ENCODE data around the gene CFAP57.

The CFAP57 gene

GRCh38 chr1:43269627-43270375 lies 97.7 kb downstream of the CFAP57 start, which contains the start of gene TMEM125:
Gene TMEM125 (plus strand): TSS chr1:43269983. CDS start chr1:43272723, 2,740 bp downstream.
- H3K27ac ChIP-seq (ENCODE audit: low read length) = no peak within 1 kb of the TSS
- no peak within 1 kb of the TSS for H3K4me2 ChIP-seq (ENCODE audit: insufficient read depth, low read length)
- no peaks in the 10 kb centered on the region for H3K36me3 ChIP-seq (ENCODE audit: insufficient read depth, low read length)
- TF ChIP-seq CTCF (IDR thresholded peaks at IDR 0.05; ENCODE audit: borderline replicate concordance, extremely low read depth, low read length, poor library complexity, severe bottlenecking) (no peak), EZH2 (IDR thresholded peaks at IDR 0.05; ENCODE audit: borderline replicate concordance, low read depth, low read length, severe bottlenecking) (no peak)
- no peaks in the 10 kb centered on the region for H3K79me2 ChIP-seq (ENCODE audit: insufficient read depth, low read length)
- H4K20me1 ChIP-seq (ENCODE audit: insufficient read depth, low read length) = no peaks in the 10 kb centered on the region
- H3K4me3 ChIP-seq (ENCODE audit: low read depth in 1 of 2, low read length in 2 of 2) = no peak within 1 kb of the TSS
- H3K27me3 ChIP-seq (ENCODE audit: insufficient read depth, low read length, poor library complexity) = no peaks in the 10 kb centered on the region
- peaks cover 8% of the 10 kb centered on the region for H3K9me3 ChIP-seq (ENCODE audit: insufficient read depth, low read length, severe bottlenecking)
- no peak for DNase-seq
- ATAC-seq (ENCODE audit: insufficient read depth, low read depth) = no peak
- H3K4me1 ChIP-seq (ENCODE audit: insufficient read depth, low read length) = peaks cover 10% of the 10 kb centered on the region
- H2AFZ ChIP-seq (ENCODE audit: low read depth, low read length) = no peak within 1 kb of the TSS
- no peak within 1 kb of the TSS for H3K9ac ChIP-seq (ENCODE audit: low read depth, low read length)

- H3K4me1 ChIP-seq (ENCODE audit: insufficient read depth, low read length) = peaks cover 13% of the 10 kb centered on the region
- no peak overlapping the region for H3K4me3 ChIP-seq (ENCODE audit: low read depth in 1 of 2, low read length in 2 of 2)
- no peak overlapping the region for H3K4me2 ChIP-seq (ENCODE audit: insufficient read depth, low read length)
- peaks cover 8% of the 10 kb centered on the region for H3K9me3 ChIP-seq (ENCODE audit: insufficient read depth, low read length, severe bottlenecking)
- H4K20me1 ChIP-seq (ENCODE audit: insufficient read depth, low read length) = no peaks in the 10 kb centered on the region
- H3K79me2 ChIP-seq (ENCODE audit: insufficient read depth, low read length) = no peaks in the 10 kb centered on the region
- no peak for DNase-seq
- H3K27me3 ChIP-seq (ENCODE audit: insufficient read depth, low read length, poor library complexity) = no peaks in the 10 kb centered on the region
- no peak for ATAC-seq (ENCODE audit: insufficient read depth, low read depth)
- no peaks in the 10 kb centered on the region for H3K36me3 ChIP-seq (ENCODE audit: insufficient read depth, low read length)
- H2AFZ ChIP-seq (ENCODE audit: low read depth, low read length) = no peak overlapping the region
- TF ChIP-seq CTCF (IDR thresholded peaks at IDR 0.05; ENCODE audit: borderline replicate concordance, extremely low read depth, low read length, poor library complexity, severe bottlenecking) (no peak), EZH2 (IDR thresholded peaks at IDR 0.05; ENCODE audit: borderline replicate concordance, low read depth, low read length, severe bottlenecking) (no peak)
- H3K27ac ChIP-seq (ENCODE audit: low read length) = no peak overlapping the region
- H3K9ac ChIP-seq (ENCODE audit: low read depth, low read length) = no peak overlapping the region
Measured at GRCh38 chr1:43270421-43271095, 98.4 kb downstream of the CFAP57 start.

GRCh38 chr1:43271186-43272118 lies 99.3 kb downstream of the CFAP57 start:
- TF ChIP-seq EZH2 (IDR thresholded peaks at IDR 0.05; ENCODE audit: borderline replicate concordance, low read depth, low read length, severe bottlenecking) (no peak), CTCF (IDR thresholded peaks at IDR 0.05; ENCODE audit: borderline replicate concordance, extremely low read depth, low read length, poor library complexity, severe bottlenecking) (no peak)
- no peak overlapping the region for H3K4me2 ChIP-seq (ENCODE audit: insufficient read depth, low read length)
- no peak for DNase-seq
- H3K27ac ChIP-seq (ENCODE audit: low read length) = no peak overlapping the region
- H3K27me3 ChIP-seq (ENCODE audit: insufficient read depth, low read length, poor library complexity) = no peaks in the 10 kb centered on the region
- H3K9ac ChIP-seq (ENCODE audit: low read depth, low read length) = no peak overlapping the region
- no peak for ATAC-seq (ENCODE audit: insufficient read depth, low read depth)
- H3K4me1 ChIP-seq (ENCODE audit: insufficient read depth, low read length) = peaks cover 13% of the 10 kb centered on the region
- no peak overlapping the region for H3K4me3 ChIP-seq (ENCODE audit: low read depth in 1 of 2, low read length in 2 of 2)
- no peaks in the 10 kb centered on the region for H4K20me1 ChIP-seq (ENCODE audit: insufficient read depth, low read length)
- no peaks in the 10 kb centered on the region for H3K36me3 ChIP-seq (ENCODE audit: insufficient read depth, low read length)
- H3K9me3 ChIP-seq (ENCODE audit: insufficient read depth, low read length, severe bottlenecking) = peaks cover 8% of the 10 kb centered on the region
- no peak overlapping the region for H2AFZ ChIP-seq (ENCODE audit: low read depth, low read length)
- H3K79me2 ChIP-seq (ENCODE audit: insufficient read depth, low read length) = no peaks in the 10 kb centered on the region
